GM06990 (cell line): ENCODE results near the gene RGS8.

Source experiments
- DNase-seq: peaks from one replicate; pipeline ENCODE4 v3.0.0-alpha.2; 2011; ENCODE audit not compliant: insufficient read length; ENCODE audit errors: extremely low read depth
- H3K27me3 ChIP-seq: replicated peaks from 2 replicates; pipeline ENCODE4 v1.6.0; 2011; ENCODE audit warnings: low read length; ENCODE audit not compliant: control insufficient read depth, insufficient read depth
- H3K36me3 ChIP-seq: 2 replicates; pipeline ENCODE4 v1.5.1; 2011; ENCODE audit warnings: low read length; ENCODE audit not compliant: control insufficient read depth, insufficient read depth
- H3K4me3 ChIP-seq: replicated peaks from 2 replicates; pipeline ENCODE4 v1.5.1; 2011; ENCODE audit warnings: low read depth, mild to moderate bottlenecking, control low read depth, low read length
- CTCF ChIP-seq: IDR thresholded peaks from 2 replicates; pipeline ENCODE4 v1.5.1; 2011; ENCODE audit warnings: low read length, control low read depth, mild to moderate bottlenecking, inconsistent platforms; ENCODE audit not compliant: insufficient read depth, poor library complexity, severe bottlenecking

Gene RGS8

DNA sequence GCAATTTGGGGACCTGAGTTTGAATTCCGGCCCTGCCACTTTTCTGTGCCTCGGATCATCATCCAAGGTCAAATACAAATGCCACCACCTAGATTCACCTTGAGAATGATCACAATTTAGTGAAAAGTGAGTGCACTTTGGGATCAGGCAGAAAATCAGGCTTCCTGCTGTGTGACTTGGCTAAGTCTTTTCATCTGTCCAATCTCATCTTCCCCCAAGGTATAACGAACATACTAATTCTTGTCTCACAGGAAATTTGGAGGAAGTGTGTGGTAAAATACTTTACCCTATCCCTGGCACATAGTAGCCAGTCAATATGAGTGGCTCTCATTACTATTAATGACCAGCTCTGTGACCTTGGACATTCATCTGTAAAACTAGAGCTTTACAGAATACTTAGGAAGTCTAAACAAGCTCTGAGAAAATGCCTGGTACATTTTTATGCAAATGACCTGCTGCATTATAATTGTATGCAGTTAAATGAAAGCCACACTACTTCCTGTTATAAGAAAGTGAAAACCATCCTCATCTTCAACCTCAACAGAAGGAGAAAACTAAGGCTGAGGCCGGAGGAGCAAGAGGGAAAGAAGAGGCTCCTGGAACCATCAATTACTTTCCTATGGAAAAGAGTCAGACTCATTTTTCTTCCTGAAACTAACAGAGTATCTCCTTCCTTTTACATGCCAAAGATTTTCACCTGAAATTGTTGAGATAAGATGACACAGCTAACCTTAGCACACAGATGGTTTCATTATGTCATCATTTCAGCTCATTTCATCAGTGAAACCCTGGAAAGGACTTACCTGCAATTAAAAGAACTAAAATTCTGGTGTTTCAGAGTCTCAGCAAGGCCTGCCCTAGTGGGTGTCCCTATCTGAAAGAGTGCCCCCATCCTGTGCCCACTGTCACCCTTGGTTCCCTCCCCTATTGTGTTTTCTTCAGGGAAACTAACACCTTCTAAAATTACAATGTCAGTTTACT, 32.6 kb upstream of the RGS8 start:
- no peak for TF ChIP-seq CTCF

GRCh38 chr1:182715531-182715930, 31.1 kb upstream of the RGS8 start:
- Histone ChIP-seq H3K36me3 (no peaks in the 10 kb centered on the region), H3K4me3 (no peak overlapping the region), H3K27me3 (peaks cover 1% of the 10 kb centered on the region; the same call in 1 of the 2 replicates)
- no peak for TF ChIP-seq CTCF
- DNase-seq = no peak

More for the DNA sequence above, 32.6 kb upstream of the RGS8 start:
- H3K4me3 ChIP-seq = no peak overlapping the region
- H3K27me3 ChIP-seq = no peaks in the 10 kb centered on the region
- no peaks in the 10 kb centered on the region for H3K36me3 ChIP-seq
- peak; percentile 22 for DNase-seq

GRCh38 chr1:182714546-182714945, 30.2 kb upstream of the RGS8 start:
- H3K4me3 ChIP-seq = no peak overlapping the region
- TF ChIP-seq CTCF = no peak
- no peak for DNase-seq
- H3K27me3 ChIP-seq = peaks cover 1% of the 10 kb centered on the region; the same call in 1 of the 2 replicates
- no peaks in the 10 kb centered on the region for H3K36me3 ChIP-seq

DNA sequence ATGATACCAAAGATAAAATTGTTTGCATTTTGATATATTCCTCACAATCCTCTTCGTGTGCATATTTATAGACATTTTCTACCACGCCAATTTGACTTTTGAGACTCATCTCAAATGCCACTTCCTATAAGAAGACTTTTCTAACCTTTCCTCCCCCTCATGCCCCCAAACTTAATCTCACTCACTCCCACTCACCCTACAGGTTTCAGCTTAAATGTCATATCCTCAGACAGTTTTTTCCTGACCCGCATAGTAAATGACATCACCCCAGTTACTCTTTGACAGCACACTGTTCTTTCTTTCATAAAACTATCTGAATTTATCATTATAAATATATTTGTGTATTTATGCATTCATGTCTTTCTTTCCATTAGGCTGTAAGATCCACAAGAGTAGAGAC, 29.6 kb upstream of the RGS8 start:
- TF ChIP-seq CTCF = no peak
- H3K36me3 ChIP-seq = no peaks in the 10 kb centered on the region
- H3K27me3 ChIP-seq = peaks cover 1% of the 10 kb centered on the region; the same call in 1 of the 2 replicates
- no peak overlapping the region for H3K4me3 ChIP-seq
- no peak for DNase-seq

DNA sequence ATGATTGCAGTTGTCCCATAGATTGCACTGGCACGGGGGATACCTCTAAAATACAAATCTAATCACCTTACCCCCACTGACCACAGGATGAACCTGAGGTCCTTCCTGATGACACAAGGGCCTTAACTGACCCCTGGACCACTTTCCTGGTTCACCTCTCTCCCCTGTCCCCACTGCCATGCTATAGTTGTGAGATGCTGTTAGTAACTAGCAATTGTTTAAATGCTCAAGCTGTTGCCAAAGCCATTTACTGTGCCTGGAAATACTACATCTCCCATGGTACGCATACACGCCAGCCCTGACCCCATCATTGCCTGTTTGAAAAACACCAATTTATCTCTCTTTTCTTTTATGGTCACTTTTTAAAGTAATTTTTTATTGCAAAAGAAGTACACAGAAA, 29.1 kb upstream of the RGS8 start:
- Histone ChIP-seq H3K4me3 (no peak overlapping the region), H3K27me3 (peaks cover 1% of the 10 kb centered on the region; the same call in 1 of the 2 replicates), H3K36me3 (no peaks in the 10 kb centered on the region)
- DNase-seq = no peak
- TF ChIP-seq CTCF = no peak
